Measurements from ENCODE around the gene FRMD4B. TPM values are rescaled to one million over a fixed set of nuclear protein-coding genes. Genes with fewer than 3 reads are reported as not detected.

The FRMD4B gene
- total RNA-seq, 1 donor from 2014 or later = 53.5 TPM

DNA sequence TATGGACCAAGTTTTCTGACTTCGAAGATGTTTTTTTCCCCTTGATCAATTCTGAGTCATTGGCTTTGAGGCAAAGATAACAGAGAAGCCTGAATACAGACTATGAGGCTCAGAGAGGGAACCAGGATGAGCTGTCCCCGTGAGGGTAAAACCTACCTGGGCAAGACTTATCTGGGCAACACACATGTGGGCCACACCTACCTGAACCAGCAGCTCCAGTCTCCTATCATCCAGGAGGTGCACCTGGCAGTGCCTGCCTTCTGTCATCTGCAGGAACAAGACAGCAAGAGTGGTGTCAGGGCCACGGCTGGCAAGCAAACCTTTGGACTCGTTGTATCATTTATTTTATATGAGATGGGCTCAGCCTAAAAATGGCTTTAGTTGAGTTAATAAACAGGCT lies 72.6 kb downstream of the FRMD4B start:
- intact Hi-C loops (cut with DNase I) = no loop called here

DNA sequence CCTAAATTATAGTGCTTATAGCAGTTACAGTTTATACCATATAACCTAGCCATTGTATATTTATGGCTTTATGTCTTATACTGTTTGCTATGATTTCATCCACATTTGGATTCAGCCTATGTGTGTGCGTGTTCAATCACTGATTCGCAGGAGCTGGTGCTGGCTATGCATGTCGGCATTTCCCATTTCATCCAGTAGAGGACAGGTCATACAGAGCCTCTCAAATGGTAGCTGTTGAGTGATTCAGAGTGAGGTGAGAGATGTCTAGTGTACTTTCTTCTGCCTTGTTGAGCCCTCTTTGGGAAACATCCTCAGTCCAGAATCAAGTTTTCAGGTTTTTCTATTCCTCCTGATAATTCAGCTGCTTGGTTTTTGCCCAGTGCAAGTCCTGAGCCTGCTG lies 76.1 kb downstream of the FRMD4B start:
- no peaks in the 10 kb centered on the region for H3K4me1 ChIP-seq
- no peak overlapping the region for H3K4me3 ChIP-seq
- no peak for TF ChIP-seq POLR2A (IDR thresholded peaks at IDR 0.05)
- no peak for TF ChIP-seq POLR2AphosphoS5 (IDR thresholded peaks at IDR 0.05; ENCODE audit: insufficient read depth in 1 of 2, low read depth in 1 of 2)
- TF ChIP-seq, protein P1, sequence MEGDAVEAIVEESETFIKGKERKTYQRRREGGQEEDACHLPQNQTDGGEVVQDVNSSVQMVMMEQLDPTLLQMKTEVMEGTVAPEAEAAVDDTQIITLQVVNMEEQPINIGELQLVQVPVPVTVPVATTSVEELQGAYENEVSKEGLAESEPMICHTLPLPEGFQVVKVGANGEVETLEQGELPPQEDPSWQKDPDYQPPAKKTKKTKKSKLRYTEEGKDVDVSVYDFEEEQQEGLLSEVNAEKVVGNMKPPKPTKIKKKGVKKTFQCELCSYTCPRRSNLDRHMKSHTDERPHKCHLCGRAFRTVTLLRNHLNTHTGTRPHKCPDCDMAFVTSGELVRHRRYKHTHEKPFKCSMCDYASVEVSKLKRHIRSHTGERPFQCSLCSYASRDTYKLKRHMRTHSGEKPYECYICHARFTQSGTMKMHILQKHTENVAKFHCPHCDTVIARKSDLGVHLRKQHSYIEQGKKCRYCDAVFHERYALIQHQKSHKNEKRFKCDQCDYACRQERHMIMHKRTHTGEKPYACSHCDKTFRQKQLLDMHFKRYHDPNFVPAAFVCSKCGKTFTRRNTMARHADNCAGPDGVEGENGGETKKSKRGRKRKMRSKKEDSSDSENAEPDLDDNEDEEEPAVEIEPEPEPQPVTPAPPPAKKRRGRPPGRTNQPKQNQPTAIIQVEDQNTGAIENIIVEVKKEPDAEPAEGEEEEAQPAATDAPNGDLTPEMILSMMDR (IDR thresholded peaks at IDR 0.05) = no peak
- no peaks in the 10 kb centered on the region for H3K9me3 ChIP-seq
- H3K27me3 ChIP-seq = no peaks in the 10 kb centered on the region
- intact Hi-C loops (cut with DNase I) = loop anchor here (10.0 kb wide), 1 partner anchor 155 kb away; no protein-coding TSS in a partner anchor
- no peak for DNase-seq (ENCODE audit: extremely low spot score in 2 of 2)
- H3K36me3 ChIP-seq = no peaks in the 10 kb centered on the region
- H3K27ac ChIP-seq = no peak overlapping the region

More for the DNA sequence above, 72.6 kb downstream of the FRMD4B start:
- H3K36me3 ChIP-seq = no peaks in the 10 kb centered on the region
- DNase-seq (ENCODE audit: extremely low spot score in 2 of 2) = no peak
- no peak overlapping the region for H3K27ac ChIP-seq
- H3K4me1 ChIP-seq = no peaks in the 10 kb centered on the region
- H3K27me3 ChIP-seq = no peaks in the 10 kb centered on the region
- no peaks in the 10 kb centered on the region for H3K9me3 ChIP-seq
- TF ChIP-seq POLR2AphosphoS5 (IDR thresholded peaks at IDR 0.05; ENCODE audit: insufficient read depth in 1 of 2, low read depth in 1 of 2) = no peak
- TF ChIP-seq, protein P1 (IDR thresholded peaks at IDR 0.05) = no peak
- no peak for TF ChIP-seq POLR2A (IDR thresholded peaks at IDR 0.05)
- no peak overlapping the region for H3K4me3 ChIP-seq

DNA sequence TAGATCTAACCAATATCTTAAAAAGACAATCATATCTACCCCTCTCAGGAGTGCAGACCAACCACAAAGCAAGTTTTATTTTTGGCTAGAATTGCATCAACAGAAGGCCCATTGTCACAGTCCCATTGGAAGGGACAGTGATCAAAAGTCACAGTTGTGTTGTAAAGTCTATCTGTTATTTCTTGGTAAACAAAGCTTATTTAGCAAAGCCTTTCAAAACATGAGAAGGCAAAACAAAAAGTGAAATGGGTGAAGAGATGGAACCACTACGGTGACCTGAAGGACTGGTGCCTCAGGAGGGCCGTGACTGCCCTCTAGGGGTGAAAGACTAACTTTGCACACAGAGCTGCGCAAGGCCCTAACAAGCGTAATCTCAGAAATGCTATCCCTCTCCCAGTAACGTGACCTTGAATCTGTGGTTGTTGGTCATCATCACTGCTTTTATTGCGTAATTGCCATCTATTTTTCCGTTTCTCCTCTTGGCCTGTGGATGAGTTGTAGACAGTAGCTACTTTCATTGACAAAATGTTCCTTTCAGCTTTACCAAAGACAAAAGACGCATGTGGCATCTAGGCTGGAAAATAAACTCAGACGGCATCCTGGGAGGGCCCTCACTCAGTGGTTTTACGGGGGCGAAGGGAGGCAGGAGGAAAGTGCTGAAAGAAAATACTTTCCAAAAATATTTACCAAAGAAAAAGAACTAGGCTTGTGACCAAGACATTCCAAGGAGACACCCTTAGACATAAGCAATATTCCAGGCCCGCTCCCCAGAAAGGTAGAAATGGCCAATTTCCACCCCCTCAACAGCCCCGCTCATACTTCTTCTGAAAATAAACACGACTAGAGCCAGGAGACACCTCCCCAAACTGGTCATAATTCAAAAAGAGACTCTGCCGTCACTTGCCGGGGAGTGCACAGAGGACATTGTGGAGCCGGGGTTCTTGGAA lies 79.4 kb downstream of the FRMD4B start:
- intact Hi-C loops (cut with DNase I) = loop anchor here (10.0 kb wide), 1 partner anchor 152 kb away; no protein-coding TSS in a partner anchor
- peak overlapping the region; percentile 63 for H3K27ac ChIP-seq
- H3K9me3 ChIP-seq = no peaks in the 10 kb centered on the region
- H3K27me3 ChIP-seq = no peaks in the 10 kb centered on the region
- H3K36me3 ChIP-seq = no peaks in the 10 kb centered on the region
- no peaks in the 10 kb centered on the region for H3K4me1 ChIP-seq
- TF ChIP-seq POLR2A (IDR thresholded peaks at IDR 0.05) = no peak
- TF ChIP-seq POLR2AphosphoS5 (IDR thresholded peaks at IDR 0.05; ENCODE audit: insufficient read depth in 1 of 2, low read depth in 1 of 2) = peak in 1 of 2 donors; percentile 81
- TF ChIP-seq, protein P1 (IDR thresholded peaks at IDR 0.05) = peak; percentile 65 to 95 (median 83)
- H3K4me3 ChIP-seq = no peak overlapping the region
- peak in 1 of 2 donors; percentile 95 for DNase-seq (ENCODE audit: extremely low spot score in 2 of 2)

DNA sequence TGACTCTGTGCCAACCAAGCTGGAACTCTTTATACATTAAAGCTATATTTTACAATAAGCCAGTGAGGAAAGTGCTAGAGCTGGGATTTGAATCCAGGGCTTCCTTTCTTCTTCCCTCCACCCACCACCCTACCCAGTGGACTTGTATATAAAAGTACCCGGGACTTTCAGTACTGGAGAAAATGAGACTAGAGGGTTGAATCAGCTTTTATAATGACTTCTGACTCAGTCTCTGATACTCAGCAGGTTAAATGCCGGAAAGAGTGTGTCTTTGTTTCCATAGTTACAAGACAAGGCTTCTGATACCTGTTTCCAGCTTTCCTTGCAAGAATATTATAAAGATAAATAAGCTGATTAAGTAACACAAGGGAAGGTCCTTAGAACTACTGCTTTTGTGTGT lies 80.9 kb downstream of the FRMD4B start:
- Histone ChIP-seq H3K27ac (no peak overlapping the region), H3K36me3 (no peaks in the 10 kb centered on the region), H3K4me1 (no peaks in the 10 kb centered on the region), H3K4me3 (no peak overlapping the region), H3K9me3 (no peaks in the 10 kb centered on the region), H3K27me3 (no peaks in the 10 kb centered on the region)
- intact Hi-C loops (cut with DNase I) = loop anchor here (10.0 kb wide), 1 partner anchor 150 kb away; no protein-coding TSS in a partner anchor
- TF ChIP-seq POLR2AphosphoS5 (IDR thresholded peaks at IDR 0.05; ENCODE audit: insufficient read depth in 1 of 2, low read depth in 1 of 2) = no peak
- TF ChIP-seq, protein P1 (IDR thresholded peaks at IDR 0.05) = no peak
- TF ChIP-seq POLR2A (IDR thresholded peaks at IDR 0.05) = no peak
- DNase-seq (ENCODE audit: extremely low spot score in 2 of 2) = no peak

All from vagina (tissue), 2 donors.